Measurements from ENCODE around the gene FKBP1C. TPM values are rescaled to one million over a fixed set of nuclear protein-coding genes. Genes with fewer than 3 reads are reported as not detected.

Gene FKBP1C
- polyA plus RNA-seq, 1 donor (not counting 4 experiments of a cell fraction or from before 2014, with no cell fraction given), result 4.6 TPM

DNA sequence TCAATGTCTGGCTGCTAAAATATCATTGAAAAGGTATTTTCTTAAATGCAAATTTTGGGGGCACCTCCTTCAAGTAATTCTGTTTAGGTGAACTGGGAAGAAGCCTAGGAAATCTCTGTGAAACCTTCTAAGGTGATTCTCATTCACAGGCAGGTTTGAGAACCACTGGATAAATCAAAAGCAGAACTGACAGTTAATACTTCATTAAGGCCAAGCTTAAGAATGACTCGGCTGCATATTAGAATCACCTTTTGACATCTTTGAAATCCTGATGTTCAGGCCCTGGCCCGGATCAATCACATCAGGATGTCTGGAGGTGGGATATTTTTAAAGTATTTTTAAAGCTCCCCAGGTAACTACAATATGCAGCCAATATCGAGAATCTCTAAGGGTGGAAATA lies 50.6 kb downstream of the FKBP1C start:
- Histone ChIP-seq H2AFZ (ENCODE audit: control insufficient read depth, low read length) (no peak overlapping the region), H3K9ac (ENCODE audit: control insufficient read depth, extremely low read depth, insufficient read depth, low read length) (no peak overlapping the region), H3K27me3 (ENCODE audit: control insufficient read depth, extremely low read depth, insufficient read depth, low read length) (no peaks in the 10 kb centered on the region), H3K27ac (ENCODE audit: control insufficient read depth, insufficient read depth, low read length) (no peak overlapping the region), H3K4me1 (ENCODE audit: control insufficient read depth, extremely low read depth, insufficient read depth, low read length) (no peaks in the 10 kb centered on the region), H3K9me3 (ENCODE audit: control insufficient read depth, low read depth, low read length) (no peaks in the 10 kb centered on the region), H3K79me2 (ENCODE audit: control insufficient read depth, insufficient read depth, low read length) (no peaks in the 10 kb centered on the region), H3K4me3 (ENCODE audit: control insufficient read depth in 2 of 3, extremely low read depth in 1 of 3, insufficient read depth in 2 of 3, low read depth in 1 of 3, low read length in 3 of 3) (no peak overlapping the region), H3K4me2 (ENCODE audit: control insufficient read depth, extremely low read depth, insufficient read depth, low read depth, low read length) (no peak overlapping the region), H4K20me1 (ENCODE audit: control insufficient read depth, extremely low read depth, insufficient read depth, low read length) (no peaks in the 10 kb centered on the region), H3K9me1 (ENCODE audit: control insufficient read depth, extremely low read depth, insufficient read depth, low read length) (no peaks in the 10 kb centered on the region), H3K36me3 (ENCODE audit: control insufficient read depth in 2 of 2, extremely low read depth in 1 of 2, insufficient read depth in 2 of 2, low read length in 2 of 2) (no peaks in the 10 kb centered on the region)
- TF ChIP-seq EZH2 (IDR thresholded peaks at IDR 0.05; ENCODE audit: low read length), result no peak
- TF ChIP-seq, protein P1, sequence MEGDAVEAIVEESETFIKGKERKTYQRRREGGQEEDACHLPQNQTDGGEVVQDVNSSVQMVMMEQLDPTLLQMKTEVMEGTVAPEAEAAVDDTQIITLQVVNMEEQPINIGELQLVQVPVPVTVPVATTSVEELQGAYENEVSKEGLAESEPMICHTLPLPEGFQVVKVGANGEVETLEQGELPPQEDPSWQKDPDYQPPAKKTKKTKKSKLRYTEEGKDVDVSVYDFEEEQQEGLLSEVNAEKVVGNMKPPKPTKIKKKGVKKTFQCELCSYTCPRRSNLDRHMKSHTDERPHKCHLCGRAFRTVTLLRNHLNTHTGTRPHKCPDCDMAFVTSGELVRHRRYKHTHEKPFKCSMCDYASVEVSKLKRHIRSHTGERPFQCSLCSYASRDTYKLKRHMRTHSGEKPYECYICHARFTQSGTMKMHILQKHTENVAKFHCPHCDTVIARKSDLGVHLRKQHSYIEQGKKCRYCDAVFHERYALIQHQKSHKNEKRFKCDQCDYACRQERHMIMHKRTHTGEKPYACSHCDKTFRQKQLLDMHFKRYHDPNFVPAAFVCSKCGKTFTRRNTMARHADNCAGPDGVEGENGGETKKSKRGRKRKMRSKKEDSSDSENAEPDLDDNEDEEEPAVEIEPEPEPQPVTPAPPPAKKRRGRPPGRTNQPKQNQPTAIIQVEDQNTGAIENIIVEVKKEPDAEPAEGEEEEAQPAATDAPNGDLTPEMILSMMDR (optimal IDR thresholded peaks at IDR 0.05 in 1 of 3, IDR thresholded peaks at IDR 0.05 in 1 of 3, conservative IDR thresholded peaks at IDR 0.05 in 1 of 3; ENCODE audit: extremely low read depth in 1 of 3, insufficient read depth in 2 of 3, low read length in 3 of 3), result no peak
- dilution Hi-C loops (cut with MboI; ENCODE audit: extremely low pct_ligation_motif_present, low sequenced_read_pairs), result no loop called here
- no peak for FAIRE-seq
- DNase-seq (ENCODE audit: low read depth, low spot score), result no peak

Small RNA genes within 50 kb of the gene (small RNA-seq; reads per million reads assigned to genes)
- gene SPTLC1P3 (ENCODE audit: insufficient read length in 3 of 3, low read depth in 3 of 3, low replicate concordance in 1 of 3), result 0 reads per million in 3 experiments

Other genes starting within 250 kb of the FKBP1C start
- not detected in 3 replicates for gene LGSN, start 108.5 kb downstream of the FKBP1C start, polyA plus RNA-seq

All from keratinocyte (primary cell).